ENCODE data around the gene INPP5D. TPM values are rescaled to one million over a fixed set of nuclear protein-coding genes. Genes with fewer than 3 reads are reported as not detected.
"Not testable (repeated sequence)": the region's sequence is repeated elsewhere in the genome, so short reads cannot be mapped to it uniquely, and the experiment has no call there.

INPP5D gene
- polyA plus RNA-seq, 1 of the 3 experiments (the other 2 are of a cell fraction): 1.3 TPM

DNA sequence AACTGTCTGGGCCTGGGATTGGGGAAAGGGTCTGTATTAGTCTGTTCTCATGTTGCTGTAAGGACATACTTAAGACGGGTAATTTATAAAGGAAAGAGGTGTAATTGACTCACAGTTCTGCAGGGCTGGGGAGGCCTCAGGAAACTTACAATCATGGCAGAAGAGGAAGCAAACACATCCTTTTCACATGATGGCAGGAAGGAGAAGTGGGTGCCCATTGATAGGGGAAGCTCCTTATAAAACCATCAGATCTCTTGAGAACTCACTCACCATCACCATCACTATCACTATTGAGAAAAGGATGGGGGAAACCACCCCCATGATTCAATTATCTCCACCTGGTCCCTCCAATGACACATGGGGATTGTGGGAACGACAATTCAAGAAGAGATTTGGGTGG, 130.9 kb downstream of the INPP5D start:
- CTCF ChIA-PET: not testable (repeated sequence)

DNA sequence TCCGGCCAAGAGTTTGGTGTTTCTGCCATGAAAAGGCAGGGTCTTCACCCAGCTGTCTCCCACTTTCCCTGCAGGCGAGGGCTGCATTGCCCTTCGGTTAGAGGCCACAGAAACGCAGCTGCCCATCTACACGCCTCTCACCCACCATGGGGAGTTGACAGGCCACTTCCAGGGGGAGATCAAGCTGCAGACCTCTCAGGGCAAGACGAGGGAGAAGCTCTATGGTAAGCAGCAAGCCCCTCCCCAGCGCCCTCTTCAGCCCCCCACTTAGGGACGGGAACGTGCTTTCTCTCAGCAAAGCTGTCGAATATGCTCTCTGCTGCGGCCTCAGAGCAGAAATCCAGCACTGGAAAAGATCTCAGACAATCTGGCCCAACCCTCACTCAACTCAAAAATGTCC, 133.6 kb downstream of the INPP5D start:
- 81% methylated on average over 7 of the region's 11 CpGs for WGBS (ENCODE audit: low lambda C conversion rate)
- DNase-seq: no peak
- ChIA-PET CTCF (no interaction called here), POLR2A (no interaction called here)
- Histone ChIP-seq H3K9ac (no peak overlapping the region), H3K27me3 (ENCODE audit: insufficient read depth) (no peaks in the 10 kb centered on the region), H3F3A (replicated peaks; ENCODE audit: insufficient read depth) (no peaks in the 10 kb centered on the region), H3K27ac (ENCODE audit: low read depth in 2 of 2, low read length in 1 of 2) (no peak overlapping the region), H4K20me1 (ENCODE audit: insufficient read depth) (no peaks in the 10 kb centered on the region), H2AFZ (ENCODE audit: low read depth) (no peak overlapping the region), H3K4me2 (no peak overlapping the region), H3K9me3 (no peaks in the 10 kb centered on the region), H3K9me2 (no peaks in the 10 kb centered on the region), H3K4me1 (ENCODE audit: control insufficient read depth in 1 of 2, insufficient read depth in 2 of 2, low read depth in 1 of 2, low read length in 1 of 2) (no peaks in the 10 kb centered on the region; a peak in 1 of 4 replicates), H3K4me3 (ENCODE audit: low read depth in 2 of 2, low read length in 1 of 2) (no peak overlapping the region), H3K79me2 (ENCODE audit: insufficient read depth) (no peaks in the 10 kb centered on the region), H3K36me3 (replicated peaks in 1 of 2; ENCODE audit: control insufficient read depth in 1 of 2, insufficient read depth in 2 of 2, low read length in 1 of 2) (no peaks in the 10 kb centered on the region)
- TF ChIP-seq FOXM1 (IDR thresholded peaks at IDR 0.05; ENCODE audit: low read depth) (no peak), NRF1 (IDR thresholded peaks at IDR 0.05; ENCODE audit: low read depth, low read length) (no peak), RXRA (IDR thresholded peaks at IDR 0.05; ENCODE audit: borderline replicate concordance, low read depth) (no peak)
- TF ChIP-seq, protein P1, sequence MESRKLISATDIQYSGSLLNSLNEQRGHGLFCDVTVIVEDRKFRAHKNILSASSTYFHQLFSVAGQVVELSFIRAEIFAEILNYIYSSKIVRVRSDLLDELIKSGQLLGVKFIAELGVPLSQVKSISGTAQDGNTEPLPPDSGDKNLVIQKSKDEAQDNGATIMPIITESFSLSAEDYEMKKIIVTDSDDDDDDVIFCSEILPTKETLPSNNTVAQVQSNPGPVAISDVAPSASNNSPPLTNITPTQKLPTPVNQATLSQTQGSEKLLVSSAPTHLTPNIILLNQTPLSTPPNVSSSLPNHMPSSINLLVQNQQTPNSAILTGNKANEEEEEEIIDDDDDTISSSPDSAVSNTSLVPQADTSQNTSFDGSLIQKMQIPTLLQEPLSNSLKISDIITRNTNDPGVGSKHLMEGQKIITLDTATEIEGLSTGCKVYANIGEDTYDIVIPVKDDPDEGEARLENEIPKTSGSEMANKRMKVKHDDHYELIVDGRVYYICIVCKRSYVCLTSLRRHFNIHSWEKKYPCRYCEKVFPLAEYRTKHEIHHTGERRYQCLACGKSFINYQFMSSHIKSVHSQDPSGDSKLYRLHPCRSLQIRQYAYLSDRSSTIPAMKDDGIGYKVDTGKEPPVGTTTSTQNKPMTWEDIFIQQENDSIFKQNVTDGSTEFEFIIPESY (IDR thresholded peaks at IDR 0.05; ENCODE audit: borderline replicate concordance, low read depth): no peak
- TF ChIP-seq, protein P2, sequence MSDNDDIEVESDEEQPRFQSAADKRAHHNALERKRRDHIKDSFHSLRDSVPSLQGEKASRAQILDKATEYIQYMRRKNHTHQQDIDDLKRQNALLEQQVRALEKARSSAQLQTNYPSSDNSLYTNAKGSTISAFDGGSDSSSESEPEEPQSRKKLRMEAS (IDR thresholded peaks at IDR 0.05; ENCODE audit: low read depth): no peak
- TF ChIP-seq, protein P3, sequence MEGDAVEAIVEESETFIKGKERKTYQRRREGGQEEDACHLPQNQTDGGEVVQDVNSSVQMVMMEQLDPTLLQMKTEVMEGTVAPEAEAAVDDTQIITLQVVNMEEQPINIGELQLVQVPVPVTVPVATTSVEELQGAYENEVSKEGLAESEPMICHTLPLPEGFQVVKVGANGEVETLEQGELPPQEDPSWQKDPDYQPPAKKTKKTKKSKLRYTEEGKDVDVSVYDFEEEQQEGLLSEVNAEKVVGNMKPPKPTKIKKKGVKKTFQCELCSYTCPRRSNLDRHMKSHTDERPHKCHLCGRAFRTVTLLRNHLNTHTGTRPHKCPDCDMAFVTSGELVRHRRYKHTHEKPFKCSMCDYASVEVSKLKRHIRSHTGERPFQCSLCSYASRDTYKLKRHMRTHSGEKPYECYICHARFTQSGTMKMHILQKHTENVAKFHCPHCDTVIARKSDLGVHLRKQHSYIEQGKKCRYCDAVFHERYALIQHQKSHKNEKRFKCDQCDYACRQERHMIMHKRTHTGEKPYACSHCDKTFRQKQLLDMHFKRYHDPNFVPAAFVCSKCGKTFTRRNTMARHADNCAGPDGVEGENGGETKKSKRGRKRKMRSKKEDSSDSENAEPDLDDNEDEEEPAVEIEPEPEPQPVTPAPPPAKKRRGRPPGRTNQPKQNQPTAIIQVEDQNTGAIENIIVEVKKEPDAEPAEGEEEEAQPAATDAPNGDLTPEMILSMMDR (IDR thresholded peaks at IDR 0.05): no peak

More for the DNA sequence above, 130.9 kb downstream of the INPP5D start:
- DNase-seq; H3F3A ChIP-seq (replicated peaks; ENCODE audit: insufficient read depth); H4K20me1 ChIP-seq (ENCODE audit: insufficient read depth); H3K9ac ChIP-seq; H3K79me2 ChIP-seq (ENCODE audit: insufficient read depth); H3K27me3 ChIP-seq (ENCODE audit: insufficient read depth); H3K4me2 ChIP-seq; POLR2A ChIA-PET; H3K9me3 ChIP-seq; H2AFZ ChIP-seq (ENCODE audit: low read depth); H3K36me3 ChIP-seq (replicated peaks in 1 of 2; ENCODE audit: control insufficient read depth in 1 of 2, insufficient read depth in 2 of 2, low read length in 1 of 2); H3K4me1 ChIP-seq (ENCODE audit: control insufficient read depth in 1 of 2, insufficient read depth in 2 of 2, low read depth in 1 of 2, low read length in 1 of 2); H3K4me3 ChIP-seq (ENCODE audit: low read depth in 2 of 2, low read length in 1 of 2); H3K27ac ChIP-seq (ENCODE audit: low read depth in 2 of 2, low read length in 1 of 2); H3K9me2 ChIP-seq: not testable (repeated sequence)
- WGBS (ENCODE audit: low lambda C conversion rate): 81% methylated on average over 2 of the region's 2 CpGs

DNA sequence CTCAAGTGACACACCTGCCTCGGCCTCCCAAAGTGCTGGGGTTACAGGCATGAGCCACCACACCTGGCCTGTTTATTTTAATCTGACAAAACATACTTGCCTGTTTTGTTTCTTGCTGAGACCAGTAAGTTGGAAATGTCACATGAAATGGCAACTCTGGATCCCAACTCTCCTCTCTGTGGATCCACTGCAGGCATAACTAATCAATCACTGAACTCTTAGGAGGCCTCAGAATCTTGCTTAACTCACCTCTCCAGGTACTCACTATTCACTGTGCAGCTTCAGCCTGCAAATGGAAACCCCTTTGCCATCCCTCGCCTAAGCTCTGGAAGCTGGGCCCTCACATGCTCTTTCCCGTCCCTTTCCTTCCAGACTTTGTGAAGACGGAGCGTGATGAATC, 134.9 kb downstream of the INPP5D start:
- Histone ChIP-seq H3K4me2 (no peak overlapping the region), H3F3A (replicated peaks; ENCODE audit: insufficient read depth) (no peaks in the 10 kb centered on the region), H3K36me3 (replicated peaks in 1 of 2; ENCODE audit: control insufficient read depth in 1 of 2, insufficient read depth in 2 of 2, low read length in 1 of 2) (no peaks in the 10 kb centered on the region), H3K79me2 (ENCODE audit: insufficient read depth) (no peaks in the 10 kb centered on the region), H3K9ac (no peak overlapping the region), H3K4me3 (ENCODE audit: low read depth in 2 of 2, low read length in 1 of 2) (no peak overlapping the region), H3K27ac (ENCODE audit: low read depth in 2 of 2, low read length in 1 of 2) (no peak overlapping the region), H4K20me1 (ENCODE audit: insufficient read depth) (no peaks in the 10 kb centered on the region), H3K4me1 (ENCODE audit: control insufficient read depth in 1 of 2, insufficient read depth in 2 of 2, low read depth in 1 of 2, low read length in 1 of 2) (no peaks in the 10 kb centered on the region), H2AFZ (ENCODE audit: low read depth) (no peak overlapping the region), H3K9me3 (no peaks in the 10 kb centered on the region), H3K27me3 (ENCODE audit: insufficient read depth) (no peaks in the 10 kb centered on the region), H3K9me2 (no peaks in the 10 kb centered on the region)
- WGBS (ENCODE audit: low lambda C conversion rate): 82% methylated on average over 5 of the region's 5 CpGs
- TF ChIP-seq POLR2AphosphoS5 (IDR thresholded peaks at IDR 0.05; ENCODE audit: low read depth, low read length): no peak
- CTCF ChIA-PET: no interaction called here
- no peak for DNase-seq
- POLR2A ChIA-PET: no interaction called here
